ENCODE data around the gene ZNF813. TPM values are rescaled to one million over a fixed set of nuclear protein-coding genes. Genes with fewer than 3 reads are reported as not detected.
A peak's percentile ranks its signal among the peaks of the same experiment; 100 is the strongest.

ZNF813 gene
- total and polyA plus RNA-seq, 9 of the 15 experiments (the other 6 are each of a cell fraction or from before 2014, with no cell fraction given) = 1.3 to 8.0 (median 5.3) TPM

DNA sequence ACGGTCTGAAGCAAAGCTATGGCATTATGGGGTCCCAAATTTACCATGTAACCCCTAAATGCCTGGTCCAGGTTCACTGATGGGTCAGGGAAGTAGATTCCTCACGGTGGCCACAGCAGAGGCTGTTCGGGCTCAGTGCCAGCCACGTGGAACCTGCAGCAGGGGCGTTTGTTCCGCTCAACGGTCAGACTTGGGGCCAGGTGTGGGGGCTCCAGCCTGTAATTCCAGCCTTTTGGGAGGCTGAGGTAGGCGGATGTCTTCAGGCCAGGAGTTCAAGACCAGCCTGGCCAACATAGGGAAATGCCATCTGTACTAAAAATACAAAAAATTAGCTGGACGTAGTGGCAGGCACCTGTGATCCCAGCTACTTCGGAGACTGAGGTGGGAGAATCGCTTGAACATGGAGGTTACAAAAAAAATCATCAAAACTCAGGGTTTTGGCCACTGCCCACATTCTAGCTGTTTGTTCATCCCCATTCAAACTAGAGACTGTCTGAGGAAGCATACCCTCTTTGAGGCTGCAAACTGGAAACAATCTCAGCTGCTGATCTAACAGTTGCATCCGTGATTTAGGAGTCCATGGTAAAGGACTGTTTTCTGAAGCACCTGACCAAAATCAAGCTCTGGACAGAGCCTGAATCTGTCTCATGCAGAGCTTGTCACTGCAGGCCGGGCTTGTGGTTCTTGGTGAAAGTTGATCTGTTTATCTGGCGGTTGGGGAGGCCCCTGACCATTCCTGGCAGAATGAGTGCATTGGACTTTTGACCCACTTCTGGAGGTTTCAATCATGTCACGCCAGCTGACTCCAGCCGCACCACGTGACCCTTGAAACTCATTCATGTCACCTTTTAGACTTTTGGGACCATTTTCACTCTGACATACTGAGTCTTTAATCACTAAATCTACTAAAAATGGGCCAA lies 40.2 kb downstream of the ZNF813 start (continued):
- TF ChIP-seq, protein P1, sequence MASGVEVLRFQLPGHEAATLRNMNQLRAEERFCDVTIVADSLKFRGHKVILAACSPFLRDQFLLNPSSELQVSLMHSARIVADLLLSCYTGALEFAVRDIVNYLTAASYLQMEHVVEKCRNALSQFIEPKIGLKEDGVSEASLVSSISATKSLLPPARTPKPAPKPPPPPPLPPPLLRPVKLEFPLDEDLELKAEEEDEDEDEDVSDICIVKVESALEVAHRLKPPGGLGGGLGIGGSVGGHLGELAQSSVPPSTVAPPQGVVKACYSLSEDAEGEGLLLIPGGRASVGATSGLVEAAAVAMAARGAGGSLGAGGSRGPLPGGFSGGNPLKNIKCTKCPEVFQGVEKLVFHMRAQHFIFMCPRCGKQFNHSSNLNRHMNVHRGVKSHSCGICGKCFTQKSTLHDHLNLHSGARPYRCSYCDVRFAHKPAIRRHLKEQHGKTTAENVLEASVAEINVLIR (CRISPR knock-in tag; IDR thresholded peaks at IDR 0.05) = no peak
- TF ChIP-seq, protein P2, sequence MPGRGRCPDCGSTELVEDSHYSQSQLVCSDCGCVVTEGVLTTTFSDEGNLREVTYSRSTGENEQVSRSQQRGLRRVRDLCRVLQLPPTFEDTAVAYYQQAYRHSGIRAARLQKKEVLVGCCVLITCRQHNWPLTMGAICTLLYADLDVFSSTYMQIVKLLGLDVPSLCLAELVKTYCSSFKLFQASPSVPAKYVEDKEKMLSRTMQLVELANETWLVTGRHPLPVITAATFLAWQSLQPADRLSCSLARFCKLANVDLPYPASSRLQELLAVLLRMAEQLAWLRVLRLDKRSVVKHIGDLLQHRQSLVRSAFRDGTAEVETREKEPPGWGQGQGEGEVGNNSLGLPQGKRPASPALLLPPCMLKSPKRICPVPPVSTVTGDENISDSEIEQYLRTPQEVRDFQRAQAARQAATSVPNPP (IDR thresholded peaks at IDR 0.05; ENCODE audit: borderline replicate concordance, insufficient read depth, insufficient read length) = no peak
- TF ChIP-seq MEIS2 (IDR thresholded peaks at IDR 0.05; ENCODE audit: partially characterized antibody) (peak; percentile 29), NFRKB (IDR thresholded peaks at IDR 0.05; ENCODE audit: low read depth) (no peak), RAD51 (IDR thresholded peaks at IDR 0.05; ENCODE audit: borderline replicate concordance, low read depth) (peak; percentile 50; the same call in 1 of the 2 replicates), NEUROD1 (IDR thresholded peaks at IDR 0.05; ENCODE audit: borderline replicate concordance, low read depth, low read length, partially characterized antibody) (no peak), EHMT2 (IDR thresholded peaks at IDR 0.05) (no peak), TEAD4 (IDR thresholded peaks at IDR 0.05; ENCODE audit: low read length) (peak; percentile 11; the same call in 1 of the 2 replicates), TEAD4 (CRISPR knock-in tag; IDR thresholded peaks at IDR 0.05; ENCODE audit: borderline replicate concordance) (no peak), SMAD1 (IDR thresholded peaks at IDR 0.05; ENCODE audit: low read depth, low read length, partially characterized antibody) (no peak), HDAC1 (IDR thresholded peaks at IDR 0.05) (no peak), TARDBP (IDR thresholded peaks at IDR 0.05) (no peak), SMC3 (conservative IDR thresholded peaks at IDR 0.05; ENCODE audit: insufficient read depth, low read depth, low read length) (no peak), SMARCA5 (IDR thresholded peaks at IDR 0.05) (no peak), HMGN3 (IDR thresholded peaks at IDR 0.05; ENCODE audit: borderline replicate concordance, extremely low read depth, insufficient read length, low read depth, low read length) (no peak)
- TF ChIP-seq, protein P3, sequence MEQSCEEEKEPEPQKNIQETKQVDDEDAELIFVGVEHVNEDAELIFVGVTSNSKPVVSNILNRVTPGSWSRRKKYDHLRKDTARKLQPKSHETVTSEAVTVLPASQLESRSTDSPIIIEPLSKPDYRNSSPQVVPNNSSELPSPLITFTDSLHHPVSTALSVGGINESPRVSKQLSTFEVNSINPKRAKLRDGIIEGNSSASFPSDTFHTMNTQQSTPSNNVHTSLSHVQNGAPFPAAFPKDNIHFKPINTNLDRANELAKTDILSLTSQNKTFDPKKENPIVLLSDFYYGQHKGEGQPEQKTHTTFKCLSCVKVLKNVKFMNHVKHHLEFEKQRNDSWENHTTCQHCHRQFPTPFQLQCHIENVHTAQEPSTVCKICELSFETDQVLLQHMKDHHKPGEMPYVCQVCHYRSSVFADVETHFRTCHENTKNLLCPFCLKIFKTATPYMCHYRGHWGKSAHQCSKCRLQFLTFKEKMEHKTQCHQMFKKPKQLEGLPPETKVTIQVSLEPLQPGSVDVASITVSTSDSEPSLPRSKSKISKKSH (CRISPR knock-in tag; IDR thresholded peaks at IDR 0.05) = no peak
- TF ChIP-seq, protein P4, sequence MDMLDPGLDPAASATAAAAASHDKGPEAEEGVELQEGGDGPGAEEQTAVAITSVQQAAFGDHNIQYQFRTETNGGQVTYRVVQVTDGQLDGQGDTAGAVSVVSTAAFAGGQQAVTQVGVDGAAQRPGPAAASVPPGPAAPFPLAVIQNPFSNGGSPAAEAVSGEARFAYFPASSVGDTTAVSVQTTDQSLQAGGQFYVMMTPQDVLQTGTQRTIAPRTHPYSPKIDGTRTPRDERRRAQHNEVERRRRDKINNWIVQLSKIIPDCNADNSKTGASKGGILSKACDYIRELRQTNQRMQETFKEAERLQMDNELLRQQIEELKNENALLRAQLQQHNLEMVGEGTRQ (CRISPR knock-in tag; IDR thresholded peaks at IDR 0.05) = peak; percentile 57
- TF ChIP-seq, protein P5, sequence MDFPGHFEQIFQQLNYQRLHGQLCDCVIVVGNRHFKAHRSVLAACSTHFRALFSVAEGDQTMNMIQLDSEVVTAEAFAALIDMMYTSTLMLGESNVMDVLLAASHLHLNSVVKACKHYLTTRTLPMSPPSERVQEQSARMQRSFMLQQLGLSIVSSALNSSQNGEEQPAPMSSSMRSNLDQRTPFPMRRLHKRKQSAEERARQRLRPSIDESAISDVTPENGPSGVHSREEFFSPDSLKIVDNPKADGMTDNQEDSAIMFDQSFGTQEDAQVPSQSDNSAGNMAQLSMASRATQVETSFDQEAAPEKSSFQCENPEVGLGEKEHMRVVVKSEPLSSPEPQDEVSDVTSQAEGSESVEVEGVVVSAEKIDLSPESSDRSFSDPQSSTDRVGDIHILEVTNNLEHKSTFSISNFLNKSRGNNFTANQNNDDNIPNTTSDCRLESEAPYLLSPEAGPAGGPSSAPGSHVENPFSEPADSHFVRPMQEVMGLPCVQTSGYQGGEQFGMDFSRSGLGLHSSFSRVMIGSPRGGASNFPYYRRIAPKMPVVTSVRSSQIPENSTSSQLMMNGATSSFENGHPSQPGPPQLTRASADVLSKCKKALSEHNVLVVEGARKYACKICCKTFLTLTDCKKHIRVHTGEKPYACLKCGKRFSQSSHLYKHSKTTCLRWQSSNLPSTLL (IDR thresholded peaks at IDR 0.05) = no peak

All from K562 (cell line).